HG02943 (cell line): Measurements from ENCODE around the gene OR2F2.

Source experiments
- ATAC-seq: cut with Tn5 transposase; IDR thresholded peaks from one replicate; pipeline ENCODE4 v1.9.1; 2021; ENCODE audit warnings: mild to moderate bottlenecking, low read depth, moderate library complexity; ENCODE audit not compliant: unreplicated experiment

Gene OR2F2

GRCh38 chr7:143974459-143974858 is 39.4 kb downstream of the OR2F2 start:
- ATAC-seq = no peak

GRCh38 chr7:143975617-143976016 is 40.6 kb downstream of the OR2F2 start:
- ATAC-seq = no peak

- no peak for ATAC-seq
Measured at GRCh38 chr7:143978585-143978984, 43.6 kb downstream of the OR2F2 start.

GRCh38 chr7:143979359-143979758 is 44.3 kb downstream of the OR2F2 start:
- no peak for ATAC-seq

- no peak for ATAC-seq
Measured at GRCh38 chr7:143979998-143980397, 45.0 kb downstream of the OR2F2 start.

GRCh38 chr7:143980746-143981510 is 45.9 kb downstream of the OR2F2 start:
- ATAC-seq = no peak

- ATAC-seq = no peak
Measured at GRCh38 chr7:143983960-143984359, 48.9 kb downstream of the OR2F2 start.
